Endothelial cell of umbilical vein (primary cell): ENCODE measurements around the gene SDHAF2. TPM values are rescaled to one million over a fixed set of nuclear protein-coding genes. Genes with fewer than 3 reads are reported as not detected.

Source experiments
- BruUV-seq: library from RNA; stranded (reverse); fragments of 400-500 nt; replicated peaks from 2 replicates; lab custom pipeline; 2021; lab: Mats Ljungman, UMichigan
- CTCF ChIA-PET: fragments of 300-600, 350-600 bp; sonication (Branson Sonifier 250); formaldehyde crosslinking; loops from one replicate; lab custom pipeline; 2021; ENCODE audit warnings: antibody characterized with exemption, inconsistent platforms; lab: Charles Lee
- POLR2A ChIA-PET: fragments of 300-600, 350-600 bp; sonication (Branson Sonifier 250); formaldehyde crosslinking; loops from one replicate; lab custom pipeline; 2021; ENCODE audit warnings: antibody characterized with exemption, inconsistent platforms; lab: Charles Lee
- DNase-seq: peaks from one replicate; pipeline ENCODE4 v3.0.0-alpha.2; 2011; ENCODE audit warnings: low read depth, low spot score
- FAIRE-seq: peaks from 2 replicates; lab custom pipeline; 2011; peaks lifted over from hg19 to GRCh38; lab: Jason Lieb, UNC
- H2AFZ ChIP-seq: 2 replicates; pipeline ENCODE4 v1.6.0; 2012; ENCODE audit warnings: low read depth, low read length, control low read depth, inconsistent platforms
- H3K27ac ChIP-seq: 2 replicates; pipeline ENCODE4 v1.5.1; 2011; ENCODE audit warnings: low read depth, mild to moderate bottlenecking, control low read depth, low read length, moderate library complexity; ENCODE audit not compliant: insufficient read depth
- H3K27me3 ChIP-seq, 2 experiments: 2 replicates each; pipeline versions ENCODE4 v1.6.0 to v1.6.1; 2011; ENCODE audit warnings: low read length in 2 of 2, mixed read lengths in 1 of 2; ENCODE audit not compliant: control insufficient read depth in 2 of 2, insufficient read depth in 2 of 2
- H3K36me3 ChIP-seq, 2 experiments: 2 replicates in 1 of 2; 3 replicates in 1 of 2; pipeline ENCODE4 v1.5.1; 2011; ENCODE audit warnings: low read length in 2 of 2, mild to moderate bottlenecking in 1 of 2, moderate library complexity in 1 of 2; ENCODE audit not compliant: control insufficient read depth in 2 of 2, insufficient read depth in 2 of 2; ENCODE audit errors: extremely low read depth in 1 of 2
- H3K4me1 ChIP-seq: 3 replicates; pipeline ENCODE4 v1.5.1; 2011; ENCODE audit warnings: mild to moderate bottlenecking, low read length; ENCODE audit not compliant: control insufficient read depth, insufficient read depth; ENCODE audit errors: extremely low read depth
- H3K4me2 ChIP-seq: 2 replicates; pipeline ENCODE4 v1.6.1; 2011; ENCODE audit warnings: low read length, control low read depth, mixed read lengths; ENCODE audit not compliant: insufficient read depth
- H3K4me3 ChIP-seq, 3 experiments: fragments of 200-600 bp in 1 of 3; sonication (generic), shearing (Covaris generic) in 1 of 3; replicated peaks in 1 of 3; 2 replicates each; pipeline ENCODE4 v1.5.1; 2011 to 2016; ENCODE audit warnings: control low read depth in 3 of 3, low read length in 3 of 3, mild to moderate bottlenecking in 2 of 3, inconsistent platforms in 1 of 3, low read depth in 1 of 3, moderate library complexity in 1 of 3; ENCODE audit not compliant: insufficient read depth in 1 of 3
- H3K79me2 ChIP-seq: 2 replicates; pipeline ENCODE4 v1.6.0; 2012; ENCODE audit warnings: low read length, inconsistent platforms; ENCODE audit not compliant: control insufficient read depth, insufficient read depth
- H3K9ac ChIP-seq: replicated peaks from 2 replicates; pipeline ENCODE3; 2011; ENCODE audit warnings: low read length, control low read depth; ENCODE audit not compliant: insufficient read depth; ENCODE audit errors: extremely low read depth
- H3K9me1 ChIP-seq: replicated peaks from 3 replicates; pipeline ENCODE4 v1.6.0; 2011; ENCODE audit warnings: mild to moderate bottlenecking, low read length; ENCODE audit not compliant: control insufficient read depth, insufficient read depth; ENCODE audit errors: extremely low read depth
- H3K9me3 ChIP-seq: replicated peaks from 2 replicates; pipeline ENCODE4 v1.5.1; 2012; ENCODE audit warnings: low read length, inconsistent platforms; ENCODE audit not compliant: control insufficient read depth, insufficient read depth
- H4K20me1 ChIP-seq: replicated peaks from 2 replicates; pipeline ENCODE3; 2011; ENCODE audit warnings: mild to moderate bottlenecking, low read length; ENCODE audit not compliant: control insufficient read depth, insufficient read depth; ENCODE audit errors: extremely low read depth
- CTCF ChIP-seq, 2 donors: IDR thresholded peaks; 1 replicate in 1 of 2; 2 replicates in 1 of 2; pipeline ENCODE4 v1.5.1; 2011; ENCODE audit warnings: low read length in 2 of 2, mild to moderate bottlenecking in 2 of 2, moderate library complexity in 2 of 2, control low read depth in 1 of 2, inconsistent platforms in 1 of 2, low read depth in 1 of 2; ENCODE audit not compliant: insufficient read depth in 1 of 2; ENCODE audit errors: extremely low read depth in 1 of 2
- EZH2 ChIP-seq: IDR thresholded peaks from 2 replicates; pipeline ENCODE4 v1.6.1; 2012; ENCODE audit warnings: borderline replicate concordance, low read depth, mild to moderate bottlenecking, moderate library complexity, low read length, inconsistent platforms; ENCODE audit not compliant: severe bottlenecking
- FOS ChIP-seq: IDR thresholded peaks from 2 replicates; pipeline ENCODE4 v1.6.1; 2011; ENCODE audit warnings: mild to moderate bottlenecking, low read length, moderate library complexity, borderline replicate concordance; ENCODE audit not compliant: insufficient read depth
- GATA2 ChIP-seq: IDR thresholded peaks from 2 replicates; pipeline ENCODE4 v1.7.0; 2011; ENCODE audit warnings: low read depth, mild to moderate bottlenecking, moderate library complexity, mixed read lengths, low read length; ENCODE audit not compliant: insufficient read length, insufficient read depth
- JUN ChIP-seq: IDR thresholded peaks from 2 replicates; pipeline ENCODE4 v1.6.1; 2011; ENCODE audit warnings: borderline replicate concordance, low read depth; ENCODE audit not compliant: insufficient read length, insufficient read depth
- MAX ChIP-seq: IDR thresholded peaks from 2 replicates; pipeline ENCODE4 v1.6.1; 2011; ENCODE audit not compliant: insufficient read depth, insufficient read length
- MYC ChIP-seq: IDR thresholded peaks from one replicate; pipeline ENCODE4 v1.6.1; 2011; ENCODE audit warnings: mild to moderate bottlenecking, low read depth, low read length
- POLR2A ChIP-seq: IDR thresholded peaks from 2 replicates; pipeline ENCODE4 v1.6.1; 2012; ENCODE audit warnings: low read depth, mild to moderate bottlenecking, control low read depth, low read length
- POLR2AphosphoS5 ChIP-seq: IDR thresholded peaks from 2 replicates; pipeline ENCODE4 v1.6.1; 2012; ENCODE audit warnings: low read depth, mild to moderate bottlenecking, control low read depth, low read length, moderate library complexity; ENCODE audit not compliant: insufficient read depth
- dilution Hi-C: fragments of 300-500 bp; cut with MboI; formaldehyde crosslinking; loops from one replicate; pipeline ENCODE4 v1.15.0; 2019; ENCODE audit warnings: low sequenced_read_pairs; ENCODE audit not compliant: extremely low pct_ligation_motif_present
- intact Hi-C: fragments of 100-400 bp; cut with micrococcal nuclease; formaldehyde crosslinking; loops from one replicate; pipeline ENCODE4 v1.10.0; 2022
- polyA plus RNA-seq, 4 experiments: library from polyadenylated mRNA; depleted of rRNA in 3 of 4; stranded (reverse) in 3 of 4; unstranded in 1 of 4; fragments of >200 nt; gene quantifications; 2 replicates each; pipeline versions ENCODE4 v1.2.1 to v1.2.3, GENCODE V29; 2011 to 2012; ENCODE audit warnings: missing spikeins in 1 of 4
- total RNA-seq: library from RNA; stranded (reverse); gene quantifications from 2 replicates; pipeline ENCODE4 v1.2.3, GENCODE V29; 2021

SDHAF2 gene
- total and polyA plus RNA-seq, 2 donors (not counting 3 experiments of a cell fraction or from before 2014, with no cell fraction given), result 44.5 to 128 TPM

DNA sequence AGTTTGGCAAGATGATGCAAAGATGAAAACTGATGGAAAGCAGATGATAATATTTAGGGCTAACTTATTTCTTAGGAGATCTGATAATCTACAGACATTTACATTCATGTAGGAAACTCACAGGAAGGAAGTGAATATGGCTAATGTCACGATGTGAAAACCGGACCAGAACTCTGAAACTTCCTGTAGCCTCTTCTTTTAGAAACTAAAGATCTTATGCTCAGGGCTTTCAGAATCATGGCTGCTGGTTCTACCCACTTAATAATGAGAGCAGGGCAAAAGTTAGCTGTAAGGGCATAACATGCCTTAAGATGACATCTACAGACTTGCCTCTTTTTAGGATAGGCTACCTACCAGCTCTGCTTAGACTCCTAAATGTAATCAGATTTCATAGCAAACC is 15.4 kb upstream of the SDHAF2 start:
- no peak for TF ChIP-seq EZH2
- no peak for TF ChIP-seq MYC
- no peak for TF ChIP-seq JUN
- TF ChIP-seq POLR2AphosphoS5, result no peak
- no peak for TF ChIP-seq MAX
- no peak for TF ChIP-seq GATA2
- no peak for TF ChIP-seq FOS
- TF ChIP-seq POLR2A, result no peak
- TF ChIP-seq CTCF (IDR thresholded peaks at IDR 0.05; ENCODE audit: extremely low read depth in 1 of 2, insufficient read depth in 1 of 2, low read depth in 1 of 2, low read length in 2 of 2), result no peak
- FAIRE-seq (no peak), DNase-seq (no peak)
- Histone ChIP-seq H3K4me1 (peaks cover 12% of the 10 kb centered on the region), H3K9me1 (no peaks in the 10 kb centered on the region), H3K9ac (no peak overlapping the region), H3K4me2 (peak overlapping the region; percentile 47), H3K27me3 (no peaks in the 10 kb centered on the region), H3K9me3 (no peaks in the 10 kb centered on the region), H2AFZ (no peak overlapping the region), H3K36me3 (peaks cover 46 to 51% of the 10 kb centered on the region in 2 experiments), H3K27ac (peak overlapping the region; percentile 8), H3K79me2 (peaks cover 17% of the 10 kb centered on the region), H4K20me1 (no peaks in the 10 kb centered on the region), H3K4me3 (no peak overlapping the region)
- no TSS peak for BruUV-seq
- CTCF ChIA-PET, result no interaction called here
- intact Hi-C loops, result no loop called here
- POLR2A ChIA-PET, result no interaction called here
- dilution Hi-C loops, result no loop called here
